ENCODE data around the gene DAPK2.
"Not testable (repeated sequence)": the region's sequence is repeated elsewhere in the genome, so short reads cannot be mapped to it uniquely, and the experiment has no call there.

DAPK2 gene

GRCh38 chr15:64070106-64070505 lies 23.8 kb upstream of the DAPK2 start:
- H3K36me3 Mint-ChIP-seq (ENCODE audit: low read depth) = peaks cover 25% of the 10 kb centered on the region
- H3K4me3 Mint-ChIP-seq = no peak overlapping the region
- H3K4me1 Mint-ChIP-seq (ENCODE audit: low read depth) = peaks cover 6% of the 10 kb centered on the region
- H3K27me3 Mint-ChIP-seq = no peaks in the 10 kb centered on the region
- no peaks in the 10 kb centered on the region for H3K9me3 Mint-ChIP-seq
- H3K27ac Mint-ChIP-seq = no peak overlapping the region

DNA sequence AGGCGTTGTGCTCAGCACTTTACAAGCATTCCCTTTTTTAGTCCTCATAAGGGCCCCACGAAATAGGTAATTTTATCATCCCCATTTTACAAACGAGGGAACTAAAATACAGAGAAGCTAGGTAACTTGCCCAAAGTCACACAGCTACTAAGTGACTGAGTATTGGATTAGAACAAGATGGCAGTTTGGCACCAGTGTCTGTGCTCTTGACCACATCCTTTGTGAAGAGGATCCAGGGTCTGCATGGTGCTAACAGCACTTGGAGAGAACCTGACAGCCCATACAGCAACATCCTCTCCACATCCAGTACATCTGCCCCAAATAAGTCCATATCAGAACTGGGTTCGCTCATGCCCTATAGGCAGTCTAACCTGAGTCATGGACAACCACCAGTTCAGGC lies 21.8 kb upstream of the DAPK2 start:
- Mint-ChIP-seq H3K27ac (no peak overlapping the region), H3K4me1 (ENCODE audit: low read depth) (peaks cover 6% of the 10 kb centered on the region), H3K27me3 (no peaks in the 10 kb centered on the region), H3K4me3 (no peak overlapping the region), H3K9me3 (no peaks in the 10 kb centered on the region), H3K36me3 (ENCODE audit: low read depth) (peaks cover 15% of the 10 kb centered on the region)

DNA sequence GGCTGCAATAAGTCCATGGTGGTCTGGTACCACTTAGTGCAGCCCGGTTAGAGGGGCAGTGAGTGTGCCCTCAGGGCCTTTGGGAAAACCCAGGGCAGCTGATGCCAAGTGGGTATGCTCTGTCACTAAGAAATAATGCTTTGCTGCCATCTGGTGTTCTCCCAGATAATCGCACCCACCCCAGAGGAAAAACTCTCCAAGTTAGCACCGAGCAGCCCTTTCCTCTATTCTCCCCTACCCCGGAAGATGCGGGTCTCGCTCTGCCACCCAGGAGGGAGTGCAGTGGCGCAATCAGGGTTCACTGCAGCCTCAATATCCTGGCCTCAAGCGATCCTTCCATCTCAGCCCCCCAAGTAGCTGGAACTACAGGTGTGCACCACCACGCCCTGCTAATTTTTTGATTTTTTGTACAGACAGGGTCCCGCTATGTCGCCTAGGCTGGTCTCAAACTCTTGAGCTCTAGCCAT lies 21.3 kb upstream of the DAPK2 start:
- peaks cover 6% of the 10 kb centered on the region for H3K4me1 Mint-ChIP-seq (ENCODE audit: low read depth)
- H3K36me3 Mint-ChIP-seq (ENCODE audit: low read depth) = peaks cover 11% of the 10 kb centered on the region
- no peak overlapping the region for H3K27ac Mint-ChIP-seq
- H3K9me3 Mint-ChIP-seq = no peaks in the 10 kb centered on the region
- H3K27me3 Mint-ChIP-seq = no peaks in the 10 kb centered on the region
- no peak overlapping the region for H3K4me3 Mint-ChIP-seq

- Mint-ChIP-seq H3K27ac (no peak overlapping the region), H3K4me1 (ENCODE audit: low read depth) (peaks cover 6% of the 10 kb centered on the region), H3K36me3 (ENCODE audit: low read depth) (peaks cover 3% of the 10 kb centered on the region), H3K27me3 (no peaks in the 10 kb centered on the region), H3K4me3 (no peak overlapping the region), H3K9me3 (no peaks in the 10 kb centered on the region)
Observed at GRCh38 chr15:64066451-64066850, 20.2 kb upstream of the DAPK2 start.

- Mint-ChIP-seq H3K4me3 (no peak overlapping the region), H3K27me3 (no peaks in the 10 kb centered on the region), H3K36me3 (ENCODE audit: low read depth) (no peaks in the 10 kb centered on the region), H3K9me3 (no peaks in the 10 kb centered on the region), H3K27ac (no peak overlapping the region), H3K4me1 (ENCODE audit: low read depth) (no peaks in the 10 kb centered on the region)
Observed at GRCh38 chr15:64060716-64061115, 14.4 kb upstream of the DAPK2 start.

- H3K4me3 Mint-ChIP-seq; H3K9me3 Mint-ChIP-seq; H3K36me3 Mint-ChIP-seq (ENCODE audit: low read depth); H3K27ac Mint-ChIP-seq; H3K4me1 Mint-ChIP-seq (ENCODE audit: low read depth); H3K27me3 Mint-ChIP-seq: not testable (repeated sequence)
Observed at GRCh38 chr15:64059104-64059503, 12.8 kb upstream of the DAPK2 start.

DNA sequence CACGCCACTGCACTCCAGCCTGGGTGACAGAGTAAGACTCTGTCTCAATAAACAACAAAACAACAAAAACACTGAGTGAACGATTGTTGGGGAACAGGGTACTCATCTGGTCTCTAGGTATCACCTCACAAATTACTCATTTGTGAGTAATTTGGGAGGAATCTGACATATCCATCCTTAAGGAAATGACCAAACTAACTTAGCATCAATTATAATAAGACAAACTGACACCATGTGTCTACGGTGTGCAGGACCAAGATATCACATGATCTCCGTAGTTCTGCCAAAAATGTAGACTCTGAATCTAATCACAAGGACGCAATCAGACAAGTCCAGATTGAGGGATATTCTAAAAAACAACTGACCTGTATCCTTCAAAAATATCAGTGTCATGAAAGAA lies 12.0 kb upstream of the DAPK2 start:
- no peaks in the 10 kb centered on the region for H3K4me1 Mint-ChIP-seq (ENCODE audit: low read depth)
- H3K27me3 Mint-ChIP-seq = no peaks in the 10 kb centered on the region
- no peak overlapping the region for H3K4me3 Mint-ChIP-seq
- H3K9me3 Mint-ChIP-seq = no peaks in the 10 kb centered on the region
- H3K36me3 Mint-ChIP-seq (ENCODE audit: low read depth) = no peaks in the 10 kb centered on the region
- no peak overlapping the region for H3K27ac Mint-ChIP-seq

GRCh38 chr15:64053674-64054073 lies 7.4 kb upstream of the DAPK2 start:
- not testable (repeated sequence) for H3K9me3 Mint-ChIP-seq; H3K27ac Mint-ChIP-seq; H3K36me3 Mint-ChIP-seq (ENCODE audit: low read depth); H3K4me1 Mint-ChIP-seq (ENCODE audit: low read depth); H3K4me3 Mint-ChIP-seq; H3K27me3 Mint-ChIP-seq

GRCh38 chr15:64052925-64053491 lies 6.7 kb upstream of the DAPK2 start:
- peaks cover 5% of the 10 kb centered on the region for H3K4me1 Mint-ChIP-seq (ENCODE audit: low read depth)
- peaks cover 5% of the 10 kb centered on the region for H3K27me3 Mint-ChIP-seq
- no peak overlapping the region for H3K4me3 Mint-ChIP-seq
- H3K36me3 Mint-ChIP-seq (ENCODE audit: low read depth) = no peaks in the 10 kb centered on the region
- no peak overlapping the region for H3K27ac Mint-ChIP-seq
- H3K9me3 Mint-ChIP-seq = no peaks in the 10 kb centered on the region

DNA sequence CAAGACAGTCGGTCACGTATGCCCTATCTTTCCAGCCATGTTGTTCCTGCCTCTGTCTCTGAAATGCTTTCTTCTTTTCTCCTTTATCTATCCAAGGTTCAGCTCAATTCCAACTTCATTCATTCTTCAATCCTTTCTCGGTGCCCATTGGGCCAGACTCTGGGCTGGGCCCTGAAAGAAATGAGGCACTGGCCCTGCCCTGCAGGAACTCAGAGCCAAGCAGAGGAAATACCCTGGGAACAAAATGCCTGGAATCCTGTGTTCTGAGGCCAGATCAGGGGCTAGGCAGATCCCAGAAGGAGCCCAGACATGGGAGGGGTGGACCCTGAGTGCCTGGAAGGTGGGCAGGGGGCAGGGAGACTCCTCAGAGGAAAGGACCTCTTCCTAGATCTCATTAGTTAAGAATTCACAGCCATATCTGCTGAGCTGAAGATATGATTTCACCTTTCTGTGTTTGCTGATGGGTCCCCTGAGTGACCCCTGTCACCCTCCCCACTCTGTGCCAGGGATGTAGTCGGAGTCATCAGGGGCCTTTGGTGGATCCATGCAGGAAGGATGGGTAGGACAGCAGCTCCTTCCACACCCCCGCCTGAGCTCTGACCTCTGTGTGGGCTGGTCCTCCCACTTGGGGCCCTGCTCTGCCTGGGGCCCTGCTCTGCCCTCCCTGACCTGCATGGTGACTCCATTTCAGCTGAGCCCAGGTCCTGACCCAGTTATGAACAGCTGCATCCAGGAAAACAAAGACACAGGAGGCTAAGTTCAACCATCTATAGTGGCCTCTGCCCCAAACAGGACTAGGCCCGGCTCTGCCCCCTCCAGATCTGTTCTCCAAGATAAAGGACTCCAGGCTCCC lies 5.3 kb upstream of the DAPK2 start:
- H3K4me3 Mint-ChIP-seq = no peak overlapping the region
- no peaks in the 10 kb centered on the region for H3K36me3 Mint-ChIP-seq (ENCODE audit: low read depth)
- peaks cover 13% of the 10 kb centered on the region for H3K27me3 Mint-ChIP-seq
- peaks cover 8% of the 10 kb centered on the region for H3K4me1 Mint-ChIP-seq (ENCODE audit: low read depth)
- H3K27ac Mint-ChIP-seq = no peak overlapping the region
- H3K9me3 Mint-ChIP-seq = no peaks in the 10 kb centered on the region

- peaks cover 15% of the 10 kb centered on the region for H3K27me3 Mint-ChIP-seq
- no peaks in the 10 kb centered on the region for H3K36me3 Mint-ChIP-seq (ENCODE audit: low read depth)
- peaks cover 10% of the 10 kb centered on the region for H3K4me1 Mint-ChIP-seq (ENCODE audit: low read depth)
- no peak overlapping the region for H3K27ac Mint-ChIP-seq
- H3K4me3 Mint-ChIP-seq = no peak overlapping the region
- no peaks in the 10 kb centered on the region for H3K9me3 Mint-ChIP-seq
Observed at GRCh38 chr15:64051093-64051402, 4.8 kb upstream of the DAPK2 start.

DNA sequence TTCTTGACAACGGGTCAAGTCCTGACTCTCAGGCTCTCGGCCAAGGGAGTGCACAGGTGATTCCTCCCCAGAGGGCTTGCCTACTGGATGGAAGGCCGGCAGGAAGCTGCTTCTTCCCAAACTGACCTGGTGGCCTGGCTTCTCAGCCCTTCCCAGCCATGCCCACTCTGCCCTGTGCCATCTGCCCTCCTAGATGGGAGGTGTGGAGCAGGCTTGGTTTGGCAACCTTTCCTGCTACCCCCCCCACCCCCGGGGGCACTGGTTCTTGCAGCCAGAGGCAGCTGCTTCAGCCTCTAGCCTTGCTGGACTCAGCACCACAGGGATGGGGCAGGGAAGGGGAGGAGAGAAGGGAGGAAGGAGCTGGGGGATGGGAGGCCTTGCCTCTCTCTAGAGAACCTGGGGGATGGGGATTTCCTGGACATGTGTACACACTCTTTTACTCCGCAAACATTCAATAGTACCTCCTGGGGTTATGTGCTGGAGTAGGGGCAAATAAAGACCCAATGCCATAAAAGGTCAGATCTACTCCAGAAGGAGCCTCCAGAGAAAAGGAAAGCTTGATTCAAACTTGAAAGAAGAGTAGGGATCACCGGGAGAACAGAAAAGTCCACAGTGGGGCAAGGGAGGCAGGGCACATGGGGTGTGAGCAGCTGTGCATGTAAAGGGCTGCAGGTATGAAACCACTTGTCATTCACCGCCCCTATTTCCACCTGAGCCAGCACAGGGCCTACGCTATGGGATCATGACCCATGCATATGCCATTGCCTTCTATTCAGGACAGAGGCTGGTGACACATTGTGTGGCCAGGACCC lies 4.2 kb upstream of the DAPK2 start:
- peaks cover 10% of the 10 kb centered on the region for H3K4me1 Mint-ChIP-seq (ENCODE audit: low read depth)
- H3K27me3 Mint-ChIP-seq = peaks cover 15% of the 10 kb centered on the region
- H3K9me3 Mint-ChIP-seq = no peaks in the 10 kb centered on the region
- no peak overlapping the region for H3K4me3 Mint-ChIP-seq
- no peak overlapping the region for H3K27ac Mint-ChIP-seq
- no peaks in the 10 kb centered on the region for H3K36me3 Mint-ChIP-seq (ENCODE audit: low read depth)

DNA sequence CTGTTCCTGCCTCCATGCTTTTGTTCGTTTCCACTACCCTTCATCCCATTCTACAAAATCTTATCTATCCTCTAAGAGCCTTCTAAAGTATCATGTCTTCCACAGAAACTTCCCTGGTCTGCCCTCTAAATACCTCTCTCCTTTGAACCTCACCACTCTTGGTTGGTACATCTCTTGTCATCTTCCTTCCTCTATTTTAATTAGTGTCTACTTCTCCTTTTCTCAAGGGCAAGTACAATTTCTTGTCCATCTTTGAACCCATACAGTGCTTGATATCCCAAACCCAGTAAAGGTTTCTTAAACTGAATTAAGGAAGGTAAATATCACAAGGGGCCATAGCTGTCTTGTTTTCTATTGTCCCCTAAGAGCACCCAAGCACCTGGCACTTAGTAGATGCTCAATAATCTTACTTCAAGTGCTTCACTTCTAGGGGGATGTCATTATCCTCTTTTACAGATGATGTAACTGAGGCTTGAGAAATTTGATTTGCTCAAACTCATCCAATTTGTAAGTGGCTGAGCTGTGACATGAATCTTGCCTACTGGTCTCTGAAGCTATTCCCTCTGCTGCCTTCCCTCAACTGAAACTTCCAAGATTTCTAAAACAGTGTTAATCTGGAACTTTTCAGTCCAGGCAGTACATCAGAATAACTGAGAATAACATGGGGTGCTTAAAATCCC lies 2.6 kb upstream of the DAPK2 start:
- Mint-ChIP-seq H3K36me3 (ENCODE audit: low read depth) (no peaks in the 10 kb centered on the region), H3K4me1 (ENCODE audit: low read depth) (peaks cover 16% of the 10 kb centered on the region), H3K27me3 (peaks cover 19% of the 10 kb centered on the region), H3K9me3 (no peaks in the 10 kb centered on the region), H3K27ac (no peak overlapping the region), H3K4me3 (no peak overlapping the region)

GRCh38 chr15:64045774-64046420 lies 388 bp downstream of the DAPK2 start:
- Mint-ChIP-seq H3K36me3 (ENCODE audit: low read depth) (no peaks in the 10 kb centered on the region), H3K4me3 (peak overlapping the region; percentile 62), H3K27ac (no peak overlapping the region), H3K9me3 (no peaks in the 10 kb centered on the region), H3K27me3 (peaks cover 19% of the 10 kb centered on the region), H3K4me1 (ENCODE audit: low read depth) (peaks cover 16% of the 10 kb centered on the region)

Data from stimulated activated naive CD8-positive, alpha-beta T cell treated with anti-CD3 and anti-CD28 coated beads, Interleukin-15, Interleukin-2, amounts not matched to agents 100 ng/mL and 50 ng/mL, for 24 hours (primary cell).